GM12864 (cell line): ENCODE measurements around the gene GALNT18.

ENCODE experiments used
- DNase-seq: peaks from one replicate; pipeline ENCODE4 v3.0.0-alpha.2; 2011; ENCODE audit warnings: low read depth
- H3K4me3 ChIP-seq: 2 replicates; pipeline ENCODE4 v1.5.1; 2011; ENCODE audit warnings: mild to moderate bottlenecking, low read depth, low read length, control low read depth
- TF ChIP-seq, protein P1 (sequence below): IDR thresholded peaks from 2 replicates; pipeline ENCODE4 v1.5.1; 2011; ENCODE audit warnings: low read depth, mild to moderate bottlenecking, moderate library complexity, low read length, control low read depth, inconsistent platforms; ENCODE audit errors: missing control alignments

Gene GALNT18

DNA sequence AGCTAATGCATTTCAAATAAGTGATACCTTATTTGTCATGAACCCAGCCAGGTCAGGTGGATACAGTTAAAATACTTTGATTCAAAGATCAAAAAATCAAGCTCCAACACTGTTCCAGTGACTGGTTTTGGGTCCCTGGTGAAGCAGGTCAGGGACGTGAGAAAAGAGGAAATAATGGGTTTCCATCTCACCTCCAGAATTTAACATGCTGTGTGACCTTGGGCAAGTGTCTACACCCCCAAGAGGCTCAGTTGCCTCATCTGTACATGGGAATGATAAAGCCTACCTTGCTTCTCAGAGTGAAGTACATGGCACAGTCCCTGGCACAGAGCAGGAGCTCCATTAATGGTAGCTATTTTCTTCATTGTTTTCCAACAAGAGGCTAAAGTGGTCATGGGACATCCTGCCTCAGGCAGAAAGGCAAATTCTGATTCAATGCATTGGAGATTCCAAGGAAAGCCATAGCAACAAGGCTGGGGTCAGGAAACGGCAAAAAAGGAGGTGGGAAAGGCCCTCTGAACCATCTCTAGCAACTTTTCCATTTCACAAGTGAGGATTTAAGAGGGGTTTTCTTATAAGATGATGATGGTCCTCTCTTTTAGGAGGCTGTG is 377.2 kb downstream of the GALNT18 start:
- TF ChIP-seq, protein P1, sequence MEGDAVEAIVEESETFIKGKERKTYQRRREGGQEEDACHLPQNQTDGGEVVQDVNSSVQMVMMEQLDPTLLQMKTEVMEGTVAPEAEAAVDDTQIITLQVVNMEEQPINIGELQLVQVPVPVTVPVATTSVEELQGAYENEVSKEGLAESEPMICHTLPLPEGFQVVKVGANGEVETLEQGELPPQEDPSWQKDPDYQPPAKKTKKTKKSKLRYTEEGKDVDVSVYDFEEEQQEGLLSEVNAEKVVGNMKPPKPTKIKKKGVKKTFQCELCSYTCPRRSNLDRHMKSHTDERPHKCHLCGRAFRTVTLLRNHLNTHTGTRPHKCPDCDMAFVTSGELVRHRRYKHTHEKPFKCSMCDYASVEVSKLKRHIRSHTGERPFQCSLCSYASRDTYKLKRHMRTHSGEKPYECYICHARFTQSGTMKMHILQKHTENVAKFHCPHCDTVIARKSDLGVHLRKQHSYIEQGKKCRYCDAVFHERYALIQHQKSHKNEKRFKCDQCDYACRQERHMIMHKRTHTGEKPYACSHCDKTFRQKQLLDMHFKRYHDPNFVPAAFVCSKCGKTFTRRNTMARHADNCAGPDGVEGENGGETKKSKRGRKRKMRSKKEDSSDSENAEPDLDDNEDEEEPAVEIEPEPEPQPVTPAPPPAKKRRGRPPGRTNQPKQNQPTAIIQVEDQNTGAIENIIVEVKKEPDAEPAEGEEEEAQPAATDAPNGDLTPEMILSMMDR = no peak
- no peak for DNase-seq
- no peak overlapping the region for H3K4me3 ChIP-seq

- H3K4me3 ChIP-seq = no peak overlapping the region
- DNase-seq = no peak
- TF ChIP-seq, protein P1 = no peak
Measured at GRCh38 chr11:11243590-11244469, 378.0 kb downstream of the GALNT18 start.

DNA sequence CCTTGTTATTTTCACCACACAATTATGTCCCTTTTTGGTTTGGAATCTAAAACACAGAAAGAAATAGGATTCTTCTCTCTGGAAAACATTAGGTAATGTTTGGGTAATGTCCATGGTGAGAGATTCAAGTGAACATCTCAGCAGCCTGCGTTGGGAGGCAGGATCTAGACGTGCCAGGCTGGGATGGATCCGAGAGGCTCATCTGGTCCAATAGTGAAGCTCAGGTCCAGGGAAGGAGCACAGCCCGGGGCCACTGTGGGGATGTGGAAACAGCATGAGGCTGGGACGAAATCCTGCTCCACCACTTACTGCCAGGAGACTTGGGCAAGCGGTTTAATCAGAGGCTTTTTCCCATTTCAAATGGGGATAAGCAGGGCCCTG is 378.6 kb downstream of the GALNT18 start:
- no peak overlapping the region for H3K4me3 ChIP-seq
- TF ChIP-seq, protein P1 = no peak
- DNase-seq = no peak

DNA sequence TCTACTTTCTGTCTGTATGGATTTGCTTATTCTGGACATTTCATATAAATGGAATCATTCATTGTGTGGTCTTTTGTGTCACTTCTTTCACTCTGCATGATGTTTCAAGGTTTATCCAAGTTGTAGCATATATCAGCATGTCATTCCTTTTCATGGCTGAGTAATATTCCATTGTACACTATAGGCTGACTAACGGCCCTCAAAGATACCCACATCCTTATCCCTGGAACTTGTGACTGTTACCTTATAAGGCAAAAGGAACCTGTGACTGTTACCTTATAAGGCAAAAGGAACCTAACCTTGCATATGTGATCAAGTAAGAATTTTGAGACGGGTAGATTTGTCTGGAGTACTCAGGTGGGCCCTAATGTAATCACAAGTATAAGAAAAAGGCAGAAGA is 380.5 kb downstream of the GALNT18 start:
- no peak for DNase-seq
- H3K4me3 ChIP-seq = no peak overlapping the region
- TF ChIP-seq, protein P1 = no peak

- DNase-seq = no peak
- H3K4me3 ChIP-seq = no peak overlapping the region
- TF ChIP-seq, protein P1 = no peak
Measured at GRCh38 chr11:11239959-11240358, 381.8 kb downstream of the GALNT18 start.

GRCh38 chr11:11237070-11237832 is 384.6 kb downstream of the GALNT18 start:
- H3K4me3 ChIP-seq = no peak overlapping the region
- no peak for DNase-seq
- TF ChIP-seq, protein P1 = no peak
